ENCODE results near the gene ZNF775. TPM values are rescaled to one million over a fixed set of nuclear protein-coding genes. Genes with fewer than 3 reads are reported as not detected.

The ZNF775 gene
- total and polyA plus RNA-seq, 2 of the 13 experiments (the other 11 are each of a cell fraction or from before 2014, with no cell fraction given): 3.1 to 3.2 TPM

GRCh38 chr7:150443793-150444540 is 64.8 kb downstream of the ZNF775 start:
- H3K27ac ChIP-seq (ENCODE audit: extremely low read length, insufficient read depth, low read length): no peak overlapping the region
- TF ChIP-seq SP1 (IDR thresholded peaks at IDR 0.05) (no peak), SP1 (CRISPR knock-in tag; IDR thresholded peaks at IDR 0.05) (no peak), DR1 (CRISPR knock-in tag; IDR thresholded peaks at IDR 0.05) (no peak), ZNF281 (CRISPR knock-in tag; IDR thresholded peaks at IDR 0.05; ENCODE audit: borderline replicate concordance) (no peak), ZBTB10 (CRISPR knock-in tag; IDR thresholded peaks at IDR 0.05; ENCODE audit: borderline replicate concordance) (no peak), ZHX1 (CRISPR knock-in tag; IDR thresholded peaks at IDR 0.05; ENCODE audit: low read depth) (no peak), SNAPC5 (CRISPR knock-in tag; IDR thresholded peaks at IDR 0.05; ENCODE audit: borderline replicate concordance) (no peak), SP4 (CRISPR knock-in tag; IDR thresholded peaks at IDR 0.05) (no peak), KDM4B (CRISPR knock-in tag; IDR thresholded peaks at IDR 0.05) (no peak), ZNF441 (CRISPR knock-in tag; IDR thresholded peaks at IDR 0.05; ENCODE audit: borderline replicate concordance) (no peak), SYNCRIP (IDR thresholded peaks at IDR 0.05; ENCODE audit: insufficient read depth, low read depth, low read length) (no peak), FIP1L1 (IDR thresholded peaks at IDR 0.05; ENCODE audit: borderline replicate concordance, insufficient read depth, low read depth, low read length) (no peak), TFAP4 (IDR thresholded peaks at IDR 0.05; ENCODE audit: borderline replicate concordance, low read depth) (no peak), ZMYM3 (CRISPR knock-in tag; IDR thresholded peaks at IDR 0.05) (no peak), ZNF274 (CRISPR knock-in tag; IDR thresholded peaks at IDR 0.05) (no peak)

More at GRCh38 chr7:150443793-150444540, 64.8 kb downstream of the ZNF775 start:
- no TSS peak for BruUV-seq (replicated peaks)
- Histone ChIP-seq H3K9ac (ENCODE audit: insufficient read depth, low read depth, low read length) (no peak overlapping the region), H3K27me3 (ENCODE audit: control insufficient read depth in 1 of 2, insufficient read depth in 2 of 2, low read length in 2 of 2) (peaks cover 1 to 32% of the 10 kb centered on the region in 2 experiments; a peak in 3 of 5 replicates), H3K4me2 (ENCODE audit: low read depth, low read length) (no peak overlapping the region), H2AFZ (ENCODE audit: low read length) (no peak overlapping the region), H4K20me1 (ENCODE audit: insufficient read depth, low read length) (no peaks in the 10 kb centered on the region), H3K36me3 (replicated peaks in 1 of 2; ENCODE audit: control insufficient read depth in 1 of 2, insufficient read depth in 2 of 2, low read length in 2 of 2) (no peaks in the 10 kb centered on the region), H3K79me2 (ENCODE audit: insufficient read depth, low read length) (no peaks in the 10 kb centered on the region), H3K9me3 (ENCODE audit: low read length) (0 out of 2 replicates have a peak, but pooled peaks cover 4% of the 10 kb centered on the region), H3K4me1 (ENCODE audit: insufficient read depth, low read length) (no peaks in the 10 kb centered on the region), H3K4me3 (replicated peaks in 1 of 3; ENCODE audit: insufficient read depth in 1 of 3, low read depth in 2 of 3, low read length in 3 of 3) (no peak overlapping the region)
- ChIA-PET POLR2A (no interaction called here), CTCF (ENCODE audit: low intra/inter-chr PET ratio, low total read pairs) (no interaction called here)
- WGBS (ENCODE audit: low lambda C conversion rate): 30% methylated on average over 15 of the region's 18 CpGs
- intact Hi-C loops (cut with micrococcal nuclease; ENCODE audit: unreplicated experiment): no loop called here
- DNase-seq (ENCODE audit: low spot score) (no peak), ATAC-seq (no peak; the same call in 2 of the 3 replicates), FAIRE-seq (no peak)
- in situ Hi-C loops (cut with HindIII; ENCODE audit: extremely low pct_ligation_motif_present, low pct_unique_long_range_greater_than_20kb): no loop called here
